ENCODE results near the gene TSPAN18. TPM values are rescaled to one million over a fixed set of nuclear protein-coding genes. Genes with fewer than 3 reads are reported as not detected.

The TSPAN18 gene
- total RNA-seq, 4 donors from 2014 or later: 0.34 to 11.5 (median 2.7) TPM

DNA sequence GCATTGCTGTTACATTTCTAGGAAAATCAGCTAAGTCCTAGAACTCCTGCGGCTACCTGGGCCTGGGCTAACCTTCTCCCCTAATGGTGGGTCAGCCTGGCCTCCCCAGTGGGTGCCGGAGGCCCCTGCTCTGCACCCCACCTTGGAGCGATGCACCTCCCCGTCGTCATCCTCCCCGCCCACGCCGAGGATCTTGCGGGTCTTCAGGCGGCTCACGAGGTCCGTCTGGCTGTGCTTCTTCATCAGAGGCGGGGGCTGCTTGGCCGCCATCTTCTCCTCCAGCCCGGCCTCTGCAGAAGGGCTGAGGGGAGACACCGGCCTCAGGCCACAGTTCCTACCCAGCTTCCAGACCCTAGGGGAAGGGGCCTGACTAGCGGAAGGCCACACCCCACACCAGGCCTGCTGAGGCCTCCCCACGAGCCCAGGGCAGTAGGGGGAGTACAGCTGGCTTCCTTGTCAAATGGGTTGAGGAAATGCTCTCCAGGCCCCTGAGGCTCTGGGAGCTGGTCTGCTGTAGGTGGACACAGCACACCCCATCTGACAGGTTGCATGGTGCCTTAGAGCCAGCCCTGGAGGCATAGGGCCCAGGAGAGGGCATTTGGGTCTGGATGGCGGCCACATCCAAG, 211.4 kb downstream of the TSPAN18 start:
- TF ChIP-seq, protein P1, sequence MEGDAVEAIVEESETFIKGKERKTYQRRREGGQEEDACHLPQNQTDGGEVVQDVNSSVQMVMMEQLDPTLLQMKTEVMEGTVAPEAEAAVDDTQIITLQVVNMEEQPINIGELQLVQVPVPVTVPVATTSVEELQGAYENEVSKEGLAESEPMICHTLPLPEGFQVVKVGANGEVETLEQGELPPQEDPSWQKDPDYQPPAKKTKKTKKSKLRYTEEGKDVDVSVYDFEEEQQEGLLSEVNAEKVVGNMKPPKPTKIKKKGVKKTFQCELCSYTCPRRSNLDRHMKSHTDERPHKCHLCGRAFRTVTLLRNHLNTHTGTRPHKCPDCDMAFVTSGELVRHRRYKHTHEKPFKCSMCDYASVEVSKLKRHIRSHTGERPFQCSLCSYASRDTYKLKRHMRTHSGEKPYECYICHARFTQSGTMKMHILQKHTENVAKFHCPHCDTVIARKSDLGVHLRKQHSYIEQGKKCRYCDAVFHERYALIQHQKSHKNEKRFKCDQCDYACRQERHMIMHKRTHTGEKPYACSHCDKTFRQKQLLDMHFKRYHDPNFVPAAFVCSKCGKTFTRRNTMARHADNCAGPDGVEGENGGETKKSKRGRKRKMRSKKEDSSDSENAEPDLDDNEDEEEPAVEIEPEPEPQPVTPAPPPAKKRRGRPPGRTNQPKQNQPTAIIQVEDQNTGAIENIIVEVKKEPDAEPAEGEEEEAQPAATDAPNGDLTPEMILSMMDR (IDR thresholded peaks at IDR 0.05; ENCODE audit: low read depth): no peak

DNA sequence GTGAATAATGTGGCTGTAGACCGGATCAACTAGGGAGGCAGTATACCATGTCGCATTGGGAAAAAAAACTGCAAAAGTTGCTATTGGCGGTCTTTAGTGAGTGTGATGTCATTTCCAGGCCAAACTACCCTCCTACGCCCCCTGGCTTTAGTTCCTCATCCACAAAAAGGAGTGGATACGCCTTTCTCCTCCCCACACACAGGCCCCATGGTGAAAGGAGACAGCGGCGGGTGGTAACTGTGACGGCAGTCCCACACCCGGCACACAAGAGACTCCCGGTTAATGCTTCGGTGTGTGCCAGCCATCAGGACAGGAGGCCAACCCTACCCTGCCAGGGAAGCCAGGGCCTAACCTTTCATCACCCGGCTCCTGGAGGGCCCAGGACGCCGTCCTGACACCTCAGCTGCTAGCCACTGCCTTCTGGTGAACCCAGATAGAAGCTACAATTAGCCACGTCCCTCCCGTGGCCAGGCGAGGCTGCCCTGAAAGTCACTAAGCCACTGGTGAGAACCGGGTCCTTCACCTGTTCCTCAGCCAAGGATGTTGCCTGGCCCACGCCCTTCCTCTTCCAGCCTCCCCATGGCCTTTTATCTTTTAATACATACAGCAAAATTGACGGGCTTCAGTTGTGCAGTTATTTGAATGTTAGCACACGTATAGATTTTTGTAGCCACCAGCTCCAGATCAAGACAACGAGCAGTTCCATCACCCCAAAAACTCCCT, 213.1 kb downstream of the TSPAN18 start:
- TF ChIP-seq, protein P1 (IDR thresholded peaks at IDR 0.05; ENCODE audit: low read depth): no peak

DNA sequence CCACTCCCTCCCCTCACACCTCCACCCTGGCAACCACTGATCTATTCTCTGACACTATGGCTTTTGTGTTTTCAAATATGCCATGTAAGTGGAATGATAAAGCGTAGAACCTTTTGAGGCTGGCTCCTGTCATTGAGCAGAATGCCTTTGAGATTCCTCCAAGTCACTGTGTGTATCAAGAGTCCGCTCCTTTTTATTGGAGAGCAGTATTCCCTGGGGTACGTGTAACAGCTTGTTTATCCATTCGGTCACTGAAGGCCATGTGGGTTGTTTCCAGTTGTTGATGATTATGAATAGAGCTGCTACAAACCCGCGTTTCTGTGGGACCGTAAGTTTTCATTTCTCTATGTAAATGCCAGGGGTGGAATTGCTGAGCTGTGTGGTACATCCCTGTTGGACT, 213.6 kb downstream of the TSPAN18 start:
- TF ChIP-seq, protein P1 (IDR thresholded peaks at IDR 0.05; ENCODE audit: low read depth): no peak

DNA sequence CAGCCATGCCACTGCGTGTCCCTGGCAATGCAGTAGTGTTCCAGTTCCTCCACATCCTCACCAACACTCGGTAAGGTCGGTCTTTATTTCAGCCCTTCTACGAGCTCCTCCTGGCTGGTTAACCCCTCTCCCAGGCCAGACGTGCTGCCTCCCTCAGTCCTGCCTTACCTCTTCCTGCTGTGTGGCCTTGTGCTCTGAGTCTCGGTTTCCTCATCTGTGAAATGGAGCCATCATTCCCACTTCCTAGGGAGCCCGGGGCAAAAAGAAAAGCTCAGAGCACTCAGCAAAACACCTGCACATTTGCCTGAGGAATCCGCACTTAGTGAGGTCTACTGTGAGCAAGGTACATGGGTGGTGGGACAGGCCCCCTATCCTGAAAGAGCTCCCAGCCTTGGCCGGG, 214.1 kb downstream of the TSPAN18 start:
- TF ChIP-seq, protein P1 (IDR thresholded peaks at IDR 0.05; ENCODE audit: low read depth): no peak

DNA sequence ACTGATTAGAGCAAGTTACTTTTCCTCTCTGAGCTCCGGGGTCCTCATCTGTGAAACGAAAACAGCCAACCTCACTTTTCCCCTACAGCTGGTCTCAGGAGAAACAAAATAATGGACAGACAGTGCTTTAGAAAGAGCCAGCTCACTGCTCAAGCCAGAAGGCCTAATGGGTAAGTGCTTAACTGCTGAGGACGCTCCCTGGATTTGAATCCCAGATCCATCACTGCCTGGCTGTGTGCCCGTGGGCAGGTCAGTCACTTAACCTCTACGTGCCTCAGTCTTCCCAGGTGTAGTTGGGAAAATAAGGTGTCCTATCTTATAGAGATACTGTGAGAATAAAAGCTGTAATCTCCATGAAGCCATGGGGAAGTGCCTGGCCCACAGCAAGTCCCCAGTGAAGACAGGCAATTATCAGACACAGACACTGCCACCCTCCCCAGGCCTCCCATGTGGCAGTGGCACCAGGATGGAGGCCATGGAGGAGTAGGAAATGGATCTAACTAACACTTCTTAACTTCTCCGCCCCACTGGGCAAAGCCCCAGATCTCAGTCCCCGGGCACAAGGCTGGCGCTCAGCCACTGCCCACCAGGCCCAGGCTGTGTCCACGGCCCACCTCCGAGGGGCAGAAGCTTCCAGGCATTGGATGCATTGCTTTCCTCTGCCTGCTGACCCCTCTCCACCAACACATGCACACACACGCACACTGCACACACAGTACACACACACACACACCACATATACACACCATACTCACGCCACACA, 214.7 kb downstream of the TSPAN18 start:
- TF ChIP-seq, protein P1 (IDR thresholded peaks at IDR 0.05; ENCODE audit: low read depth): no peak

DNA sequence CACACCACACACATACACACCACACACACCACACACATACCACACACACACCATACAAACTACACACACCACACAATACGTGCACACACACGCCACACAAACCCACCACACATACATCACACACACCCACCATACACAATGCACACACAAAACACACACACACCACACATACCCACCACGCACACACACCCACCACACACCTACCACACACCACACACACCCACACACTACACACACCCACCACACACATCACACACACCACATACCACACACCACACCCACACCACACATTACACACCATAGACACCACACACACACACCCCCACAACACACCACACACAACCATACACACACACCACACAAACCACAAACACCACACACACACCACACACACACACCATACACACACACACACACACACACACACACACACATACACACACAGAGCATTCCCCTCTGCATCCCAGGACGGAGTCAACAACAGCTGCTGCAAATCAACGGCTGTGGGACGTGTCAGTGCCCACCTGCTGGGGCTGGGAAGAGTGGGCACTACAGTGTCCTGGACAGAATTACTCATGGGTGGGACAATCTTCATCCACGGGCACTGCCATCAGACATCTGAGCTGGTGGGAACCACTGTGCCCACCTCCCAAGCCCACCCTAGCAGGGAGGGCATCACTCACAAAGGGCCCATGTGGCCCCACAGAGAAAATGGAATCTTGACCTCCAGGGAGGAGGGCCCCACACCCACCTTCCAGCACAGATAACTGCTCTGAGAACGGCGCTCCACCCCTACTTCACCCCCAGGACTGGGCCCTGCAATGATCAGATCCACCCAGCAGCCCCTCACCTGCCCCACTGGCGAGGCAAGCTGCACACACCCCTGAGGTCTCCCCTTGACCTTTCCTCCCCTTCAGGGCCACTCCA, 215.5 kb downstream of the TSPAN18 start:
- TF ChIP-seq, protein P1 (IDR thresholded peaks at IDR 0.05; ENCODE audit: low read depth): no peak
